NB4 (cell line): ENCODE results near the gene FBXL17.

Experiments used
- DNase-seq: peaks from one replicate; pipeline ENCODE4 v3.0.0; 2010; ENCODE audit warnings: low read depth
- H3K4me3 ChIP-seq: one replicate; pipeline ENCODE4 v1.5.1; 2011; ENCODE audit warnings: mild to moderate bottlenecking, low read depth, low read length, moderate library complexity
- CTCF ChIP-seq: IDR thresholded peaks from one replicate; pipeline ENCODE4 v1.5.1; 2012; ENCODE audit warnings: low read depth, low read length
- MAX ChIP-seq: IDR thresholded peaks from 2 replicates; pipeline ENCODE4 v1.6.1; 2011; ENCODE audit warnings: low read depth, low read length
- MYC ChIP-seq: IDR thresholded peaks from 2 replicates; pipeline ENCODE4 v1.6.1; 2011; ENCODE audit warnings: low read depth, low read length
- POLR2A ChIP-seq: IDR thresholded peaks from 2 replicates; pipeline ENCODE4 v1.6.1; 2011; ENCODE audit warnings: mild to moderate bottlenecking; ENCODE audit not compliant: insufficient read length; ENCODE audit errors: extremely low read depth

The FBXL17 gene

DNA sequence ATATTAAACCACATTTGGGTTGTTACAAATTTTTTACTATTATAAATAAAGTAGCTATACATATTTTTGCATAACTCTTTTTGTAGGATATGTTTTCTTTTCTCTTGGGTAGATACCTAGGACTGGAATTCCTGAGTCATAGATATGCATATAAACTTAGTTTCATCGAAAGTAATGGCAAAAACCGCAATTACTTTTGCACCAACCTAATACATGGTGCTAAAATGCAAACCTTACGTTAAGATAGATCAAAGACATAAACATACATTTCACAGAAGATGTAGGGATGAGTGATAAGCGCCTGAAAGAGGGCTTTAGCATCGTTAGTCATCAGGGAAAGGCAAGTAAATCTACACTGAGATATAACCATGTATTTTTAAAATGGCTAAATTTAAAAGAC, 532.8 kb downstream of the FBXL17 start:
- no peak for TF ChIP-seq MYC
- TF ChIP-seq CTCF, result no peak
- no peak for TF ChIP-seq MAX
- no peak for TF ChIP-seq POLR2A
- DNase-seq, result no peak
- H3K4me3 ChIP-seq, result no peak overlapping the region

- no peak overlapping the region for H3K4me3 ChIP-seq
- DNase-seq, result no peak
- TF ChIP-seq POLR2A (no peak), MYC (no peak), MAX (no peak), CTCF (no peak)
Observed at GRCh38 chr5:107840592-107840991, 541.3 kb downstream of the FBXL17 start.

GRCh38 chr5:107840161-107840560, 541.7 kb downstream of the FBXL17 start:
- TF ChIP-seq MYC (no peak), POLR2A (no peak), MAX (no peak), CTCF (no peak)
- H3K4me3 ChIP-seq, result no peak overlapping the region
- DNase-seq, result no peak

- TF ChIP-seq MYC (no peak), CTCF (no peak), POLR2A (no peak), MAX (no peak)
- no peak overlapping the region for H3K4me3 ChIP-seq
- DNase-seq, result no peak
Observed at GRCh38 chr5:107835096-107835495, 546.8 kb downstream of the FBXL17 start.

GRCh38 chr5:107832746-107833145, 549.2 kb downstream of the FBXL17 start:
- H3K4me3 ChIP-seq, result no peak overlapping the region
- TF ChIP-seq CTCF, result no peak
- no peak for TF ChIP-seq POLR2A
- TF ChIP-seq MAX, result no peak
- no peak for TF ChIP-seq MYC
- no peak for DNase-seq

DNA sequence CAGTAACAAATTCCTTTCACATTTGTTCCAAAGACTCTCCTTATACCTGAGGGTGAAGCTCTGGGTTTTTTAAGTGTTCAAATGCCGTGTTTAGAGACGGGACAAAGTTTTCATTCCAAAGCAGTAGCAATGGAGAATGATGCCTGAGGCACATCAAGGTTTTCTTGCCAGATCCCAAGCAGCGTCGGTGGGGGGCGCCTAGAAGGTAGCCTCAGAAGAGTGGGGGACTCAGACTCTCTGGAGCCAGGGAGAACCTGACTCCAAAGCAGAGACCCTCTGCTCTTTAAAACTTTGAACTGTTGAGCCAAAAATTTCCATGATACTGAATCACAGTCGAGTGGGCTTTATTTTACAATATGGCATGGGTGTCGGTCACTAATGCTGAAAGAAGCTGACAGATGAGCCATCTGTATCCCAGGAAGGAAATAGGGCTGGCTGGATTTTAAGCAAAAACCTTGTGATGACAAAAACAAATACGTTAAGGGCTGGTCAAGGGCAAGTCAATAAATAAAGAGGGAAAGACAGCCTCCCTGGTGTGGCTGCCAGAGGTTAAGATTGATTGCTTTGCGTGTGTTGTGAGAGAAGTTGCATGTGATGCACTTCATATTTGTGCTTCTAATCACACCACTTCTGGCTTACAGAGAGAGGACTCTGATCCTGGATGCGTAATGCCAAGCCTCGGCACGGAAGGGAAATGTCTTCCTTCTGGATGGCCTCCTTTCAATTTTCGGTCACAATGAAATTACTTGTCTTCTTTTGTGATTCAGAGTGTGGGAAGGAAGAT, 550.1 kb downstream of the FBXL17 start:
- TF ChIP-seq MYC, result no peak
- no peak overlapping the region for H3K4me3 ChIP-seq
- DNase-seq, result no peak
